Neutrophil (primary cell): ENCODE measurements around the gene TTC22.

ENCODE experiments used
- H3K27ac ChIP-seq: fragments of 200-600 bp; sonication (generic); 2 replicates; pipeline ENCODE4 v1.5.1; 2016; ENCODE audit warnings: mild to moderate bottlenecking, moderate library complexity
- H3K27me3 ChIP-seq: fragments of 200-600 bp; sonication (generic); 2 replicates; pipeline ENCODE4 v1.6.0; 2016; ENCODE audit warnings: mild to moderate bottlenecking
- H3K36me3 ChIP-seq: fragments of 200-600 bp; sonication (generic); 2 replicates; pipeline ENCODE4 v1.5.1; 2017
- H3K4me1 ChIP-seq, 2 experiments: fragments of 200-600 bp in 1 of 2; sonication (generic) in 1 of 2; 1 replicate in 1 of 2; 2 replicates in 1 of 2; pipeline versions ENCODE4 v1.5.1 to v1.6.1; 2013 to 2016; ENCODE audit warnings: low read depth in 1 of 2, low read length in 1 of 2, mild to moderate bottlenecking in 1 of 2, moderate library complexity in 1 of 2; ENCODE audit not compliant: control insufficient read depth in 1 of 2, insufficient read depth in 1 of 2
- H3K4me3 ChIP-seq, 2 experiments: fragments of 200-600 bp in 1 of 2; sonication (generic) in 1 of 2; 1 replicate in 1 of 2; 2 replicates in 1 of 2; pipeline ENCODE4 v1.5.1; 2013 to 2016; ENCODE audit warnings: low read depth in 1 of 2, low read length in 1 of 2, mild to moderate bottlenecking in 1 of 2, moderate library complexity in 1 of 2
- H3K9me3 ChIP-seq: fragments of 200-600 bp; sonication (generic); 2 replicates; pipeline ENCODE4 v1.5.1; 2016
- CTCF ChIP-seq: fragments of 200-600 bp; sonication (generic); IDR thresholded peaks from 2 replicates; pipeline ENCODE4 v1.5.1; 2016; ENCODE audit warnings: antibody characterized with exemption

Gene TTC22

DNA sequence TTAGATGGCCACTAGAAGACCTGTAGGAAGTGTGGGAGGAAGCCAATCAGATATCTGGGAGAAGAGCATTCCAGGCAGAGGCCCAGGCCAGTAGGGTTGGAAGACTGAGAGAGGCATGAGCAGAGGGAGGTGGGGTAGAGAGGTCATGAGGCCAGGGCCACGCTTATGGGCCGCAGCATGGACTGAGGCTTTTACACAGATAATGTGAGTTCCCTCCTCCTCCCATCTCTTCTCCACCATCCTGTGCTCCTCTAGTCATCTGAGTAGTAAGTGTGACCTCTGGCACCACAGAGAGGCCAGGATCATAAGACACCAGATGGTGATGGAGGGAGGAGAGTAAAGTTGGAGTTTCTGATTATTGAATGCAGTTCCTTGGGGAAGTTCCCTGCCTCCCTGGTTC, 17.1 kb downstream of the TTC22 start:
- no peaks in the 10 kb centered on the region for H3K4me1 ChIP-seq
- peaks cover 43% of the 10 kb centered on the region for H3K36me3 ChIP-seq
- H3K27ac ChIP-seq, result no peak overlapping the region
- TF ChIP-seq CTCF, result no peak
- H3K9me3 ChIP-seq, result no peaks in the 10 kb centered on the region
- no peak overlapping the region for H3K4me3 ChIP-seq
- H3K27me3 ChIP-seq, result no peaks in the 10 kb centered on the region

- TF ChIP-seq CTCF, result no peak
- H3K9me3 ChIP-seq, result no peaks in the 10 kb centered on the region
- H3K27ac ChIP-seq, result no peak overlapping the region
- H3K27me3 ChIP-seq, result no peaks in the 10 kb centered on the region
- H3K4me3 ChIP-seq, result no peak overlapping the region
- H3K4me1 ChIP-seq, result no peaks in the 10 kb centered on the region
- H3K36me3 ChIP-seq, result peaks cover 43% of the 10 kb centered on the region
Observed at GRCh38 chr1:54782588-54782987, 18.5 kb downstream of the TTC22 start.

- Histone ChIP-seq H3K4me3 (no peak overlapping the region), H3K9me3 (no peaks in the 10 kb centered on the region), H3K36me3 (peaks cover 43% of the 10 kb centered on the region), H3K27ac (no peak overlapping the region), H3K27me3 (no peaks in the 10 kb centered on the region), H3K4me1 (no peaks in the 10 kb centered on the region)
- no peak for TF ChIP-seq CTCF
Observed at GRCh38 chr1:54782156-54782555, 19.0 kb downstream of the TTC22 start.

DNA sequence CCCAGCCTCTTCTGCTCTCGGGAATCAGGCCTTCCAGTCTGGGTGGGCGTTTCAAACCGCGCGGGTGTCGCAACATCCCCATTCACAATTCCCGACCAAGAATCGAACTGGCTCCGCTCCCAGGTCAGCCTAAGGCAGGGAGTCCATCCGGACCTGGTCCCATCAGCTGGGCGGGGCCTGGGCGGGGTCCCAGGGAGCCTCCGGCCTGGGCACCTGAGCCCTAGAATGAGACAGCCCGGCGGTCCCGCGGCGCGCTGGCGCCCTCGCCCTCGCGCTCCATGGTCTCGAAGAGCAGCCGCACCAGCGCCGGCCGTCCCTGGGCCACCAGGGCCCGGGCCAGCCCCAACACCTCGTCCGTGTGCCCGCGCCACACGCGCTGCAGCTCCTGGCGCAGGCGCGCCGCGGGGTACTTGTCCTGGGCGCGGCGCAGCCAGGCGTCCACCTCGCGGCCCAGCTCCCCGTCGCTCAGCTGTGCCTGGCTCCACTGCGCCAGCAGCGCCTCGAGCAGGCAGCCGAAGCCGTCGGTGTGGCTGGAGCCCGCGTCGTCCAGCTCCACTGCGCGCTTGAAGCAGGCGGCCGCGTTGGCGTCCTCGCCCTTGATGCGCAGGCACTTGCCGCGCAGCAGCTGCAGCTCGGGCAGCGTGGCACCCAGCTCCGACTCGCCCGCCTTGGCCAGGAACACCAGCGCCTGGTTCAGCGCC, 19.9 kb downstream of the TTC22 start:
- H3K4me3 ChIP-seq, result no peak overlapping the region
- H3K27me3 ChIP-seq, result no peaks in the 10 kb centered on the region
- H3K36me3 ChIP-seq, result peaks cover 43% of the 10 kb centered on the region
- H3K27ac ChIP-seq, result no peak overlapping the region
- no peaks in the 10 kb centered on the region for H3K4me1 ChIP-seq
- no peaks in the 10 kb centered on the region for H3K9me3 ChIP-seq
- no peak for TF ChIP-seq CTCF

DNA sequence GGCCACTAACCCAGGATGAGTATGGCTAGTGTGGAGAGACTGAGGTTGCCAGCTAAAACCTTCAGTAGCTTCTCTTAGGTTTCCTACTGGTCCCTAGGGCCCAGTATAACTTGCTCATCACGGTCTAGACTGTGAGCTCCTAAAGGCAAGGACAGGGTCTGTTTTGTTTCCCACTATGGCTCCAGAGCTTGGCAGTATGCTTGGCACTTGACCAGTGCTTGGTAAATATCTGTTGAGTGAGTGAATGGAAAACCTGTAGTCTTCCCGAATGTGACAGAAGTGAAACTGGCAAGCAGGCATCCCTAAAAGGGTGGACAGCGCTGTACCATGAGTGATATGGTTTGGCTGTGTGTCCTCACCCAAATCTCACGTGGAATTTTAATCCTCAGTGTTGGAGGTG, 23.7 kb downstream of the TTC22 start:
- TF ChIP-seq CTCF, result no peak
- no peaks in the 10 kb centered on the region for H3K27me3 ChIP-seq
- peaks cover 21% of the 10 kb centered on the region for H3K36me3 ChIP-seq
- no peaks in the 10 kb centered on the region for H3K9me3 ChIP-seq
- H3K27ac ChIP-seq, result no peak overlapping the region
- no peaks in the 10 kb centered on the region for H3K4me1 ChIP-seq
- no peak overlapping the region for H3K4me3 ChIP-seq
